Upper lobe of left lung (tissue), 6 donors: ENCODE measurements around the gene RSPRY1. TPM values are rescaled to one million over a fixed set of nuclear protein-coding genes. Genes with fewer than 3 reads are reported as not detected.

ENCODE experiments used
- ATAC-seq, 2 donors: fragments of 200-7000 bp; cut with Tn5 transposase; one replicate each; pipeline ENCODE4 v1.9.1; 2022; ENCODE audit warnings: mild to moderate bottlenecking in 2 of 2, moderate library complexity in 2 of 2; ENCODE audit not compliant: low FRiP score in 2 of 2
- DNase-seq, 2 donors: peaks; one replicate each; pipeline ENCODE4 v3.0.0-alpha.2; 2019 to 2020
- H3K27ac ChIP-seq, 4 donors: fragments of 200-600 bp; sonication (generic); one replicate each; pipeline ENCODE4 v1.5.1; 2016 to 2019
- H3K27me3 ChIP-seq, 4 donors: fragments of 200-600 bp; sonication (generic); one replicate each; pipeline ENCODE4 v1.5.1; 2017 to 2019
- H3K36me3 ChIP-seq, 4 donors: fragments of 200-600 bp; sonication (generic); one replicate each; pipeline ENCODE4 v1.5.1; 2016 to 2019
- H3K4me1 ChIP-seq, 4 donors: fragments of 200-600 bp; sonication (generic); one replicate each; pipeline ENCODE4 v1.5.1; 2018 to 2019
- H3K4me3 ChIP-seq, 4 donors: fragments of 200-600 bp; sonication (generic); one replicate each; pipeline ENCODE4 v1.5.1; 2017 to 2019; ENCODE audit warnings: mild to moderate bottlenecking in 2 of 4, moderate library complexity in 1 of 4
- H3K9me3 ChIP-seq, 4 donors: fragments of 200-600 bp; sonication (generic); one replicate each; pipeline ENCODE4 v1.5.1; 2018 to 2019
- CTCF ChIP-seq, 6 experiments: fragments of 450-650 bp in 4 of 6; fragments of 200-600 bp in 2 of 6; sonication (generic) in 2 of 6; IDR thresholded peaks; one replicate each; pipeline ENCODE4 v1.5.1; 2016 to 2019; ENCODE audit warnings: antibody characterized with exemption in 6 of 6
- EP300 ChIP-seq, 4 donors: sonication (generic); formaldehyde crosslinking; IDR thresholded peaks; one replicate each; pipeline ENCODE4 v1.5.1; 2017; ENCODE audit warnings: antibody characterized with exemption in 4 of 4, control low read depth in 2 of 4
- POLR2A ChIP-seq, 4 donors: fragments of 450-650 bp; IDR thresholded peaks; one replicate each; pipeline ENCODE4 v1.5.1; 2016 to 2017; ENCODE audit warnings: antibody characterized with exemption in 4 of 4, mild to moderate bottlenecking in 2 of 4
- POLR2AphosphoS5 ChIP-seq, 2 donors: sonication (generic); formaldehyde crosslinking; IDR thresholded peaks; one replicate each; pipeline ENCODE4 v1.5.1; 2017; ENCODE audit warnings: antibody characterized with exemption in 2 of 2
- WGBS, 2 donors: methylation state at CpG; one replicate each; pipeline ENCODE4 v1.1.5; 2017 to 2018; 5-methylcytosine and 5-hydroxymethylcytosine counted together
- total RNA-seq, 6 donors: library from RNA; depleted of rRNA in 4 of 6; stranded (reverse); fragments of >200 nt in 4 of 6; gene quantifications; one replicate each; pipeline versions ENCODE4 v1.1.0 to v1.2.1, GENCODE V29; 2016 to 2021
- donor health status: DM: no; HTN: no; CAD: no; lungs with moderate emphysema.
- donor health status: DM: no; HTN: yes; CAD: no; lungs with severe emphysema.

RSPRY1 gene
- total RNA-seq, 6 donors from 2014 or later = 26.9 to 102 (median 30.3) TPM

- Histone ChIP-seq H3K36me3 (peaks cover 3 to 28% (median 16%) of the 10 kb centered on the region in 4 donors), H3K4me1 (no peaks in the 10 kb centered on the region), H3K27ac (no peak overlapping the region), H3K9me3 (no peaks in the 10 kb centered on the region), H3K27me3 (no peaks in the 10 kb centered on the region), H3K4me3 (no peak overlapping the region)
- DNase-seq (no peak), ATAC-seq (no peak)
- no peak for TF ChIP-seq POLR2AphosphoS5 (IDR thresholded peaks at IDR 0.05)
- 82 to 86% methylated on average over 7 of the region's 7 CpGs for WGBS, 2 donors
Observed at GRCh38 chr16:57202095-57202886, 16.2 kb downstream of the RSPRY1 start.

GRCh38 chr16:57203451-57203850 is 17.3 kb downstream of the RSPRY1 start:
- TF ChIP-seq CTCF (IDR thresholded peaks at IDR 0.05) (no peak), EP300 (IDR thresholded peaks at IDR 0.05) (no peak)
- Histone ChIP-seq H3K36me3 (peaks cover 7 to 37% (median 22%) of the 10 kb centered on the region in 4 donors), H3K27ac (no peak overlapping the region), H3K4me3 (no peak overlapping the region), H3K9me3 (no peaks in the 10 kb centered on the region), H3K4me1 (no peaks in the 10 kb centered on the region), H3K27me3 (no peaks in the 10 kb centered on the region)
- 86% methylated on average over 1 of the region's 1 CpG for WGBS, 2 donors
- ATAC-seq (no peak), DNase-seq (no peak)

- DNase-seq (no peak), ATAC-seq (no peak)
- Histone ChIP-seq H3K27me3 (no peaks in the 10 kb centered on the region), H3K36me3 (peaks cover 12 to 49% (median 34%) of the 10 kb centered on the region in 4 donors), H3K27ac (peak overlapping the region in 1 of 4 donors; percentile 17), H3K4me1 (no peaks in the 10 kb centered on the region), H3K4me3 (no peak overlapping the region), H3K9me3 (no peaks in the 10 kb centered on the region)
- 96% methylated on average over 12 of the region's 12 CpGs for WGBS, 2 donors
- TF ChIP-seq CTCF (IDR thresholded peaks at IDR 0.05) (no peak), POLR2A (IDR thresholded peaks at IDR 0.05) (no peak)
Observed at GRCh38 chr16:57204675-57205074, 18.5 kb downstream of the RSPRY1 start.

DNA sequence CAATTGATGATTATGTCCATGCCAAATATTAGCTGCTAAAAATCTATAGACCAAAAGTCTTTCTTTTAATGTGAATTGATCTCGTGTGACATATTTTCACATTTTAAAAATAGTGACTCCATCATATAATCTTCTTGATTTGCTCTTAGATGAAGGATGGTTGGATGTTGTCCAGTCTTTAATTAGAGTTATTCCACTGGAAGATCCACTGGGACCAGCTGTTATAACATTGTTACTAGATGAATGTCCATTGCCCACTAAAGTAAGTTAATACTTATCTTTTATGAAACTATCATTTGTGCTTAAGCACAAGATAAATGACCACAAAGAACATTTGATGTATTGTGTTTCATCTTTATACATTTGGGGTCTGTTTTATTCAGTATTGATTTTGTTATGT is 22.8 kb downstream of the RSPRY1 start:
- H3K36me3 ChIP-seq = peaks cover 23 to 90% (median 55%) of the 10 kb centered on the region in 4 donors
- WGBS, 2 donors = 94 to 100% methylated on average over 1 of the region's 1 CpG
- no peak overlapping the region for H3K4me3 ChIP-seq
- no peaks in the 10 kb centered on the region for H3K4me1 ChIP-seq
- H3K27me3 ChIP-seq = no peaks in the 10 kb centered on the region
- no peaks in the 10 kb centered on the region for H3K9me3 ChIP-seq
- DNase-seq = no peak
- no peak for ATAC-seq
- TF ChIP-seq CTCF (IDR thresholded peaks at IDR 0.05) = no peak
- TF ChIP-seq EP300 (IDR thresholded peaks at IDR 0.05) = no peak
- TF ChIP-seq POLR2AphosphoS5 (IDR thresholded peaks at IDR 0.05) = no peak
- TF ChIP-seq POLR2A (IDR thresholded peaks at IDR 0.05) = no peak
- H3K27ac ChIP-seq = no peak overlapping the region

DNA sequence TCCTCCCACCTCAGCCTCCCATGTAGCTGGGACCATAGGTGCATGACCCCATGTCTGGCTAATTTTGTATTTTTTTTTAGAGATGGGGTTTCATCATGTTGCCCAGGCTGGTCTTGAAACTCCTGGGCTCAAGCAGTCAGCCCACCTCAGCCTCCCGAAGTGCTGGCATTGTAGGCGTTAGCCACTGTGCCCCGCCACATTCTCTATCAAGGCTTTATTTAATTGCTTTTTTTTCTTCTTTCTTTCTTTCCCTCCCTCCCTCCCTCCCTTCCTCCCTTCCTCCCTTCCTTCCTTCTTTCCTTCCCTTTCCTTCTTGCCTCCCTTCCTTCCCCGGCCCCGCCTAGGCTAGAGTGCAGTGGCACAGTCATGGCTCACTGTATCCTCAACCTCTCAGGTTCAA is 23.7 kb downstream of the RSPRY1 start:
- DNase-seq (no peak), ATAC-seq (no peak)
- Histone ChIP-seq H3K4me3 (no peak overlapping the region), H3K27me3 (no peaks in the 10 kb centered on the region), H3K27ac (no peak overlapping the region), H3K4me1 (no peaks in the 10 kb centered on the region), H3K36me3 (peaks cover 29 to 94% (median 60%) of the 10 kb centered on the region in 4 donors), H3K9me3 (no peaks in the 10 kb centered on the region)
- 94 to 97% methylated on average over 5 of the region's 5 CpGs for WGBS, 2 donors
- TF ChIP-seq POLR2AphosphoS5 (IDR thresholded peaks at IDR 0.05) (no peak), POLR2A (IDR thresholded peaks at IDR 0.05) (no peak)

DNA sequence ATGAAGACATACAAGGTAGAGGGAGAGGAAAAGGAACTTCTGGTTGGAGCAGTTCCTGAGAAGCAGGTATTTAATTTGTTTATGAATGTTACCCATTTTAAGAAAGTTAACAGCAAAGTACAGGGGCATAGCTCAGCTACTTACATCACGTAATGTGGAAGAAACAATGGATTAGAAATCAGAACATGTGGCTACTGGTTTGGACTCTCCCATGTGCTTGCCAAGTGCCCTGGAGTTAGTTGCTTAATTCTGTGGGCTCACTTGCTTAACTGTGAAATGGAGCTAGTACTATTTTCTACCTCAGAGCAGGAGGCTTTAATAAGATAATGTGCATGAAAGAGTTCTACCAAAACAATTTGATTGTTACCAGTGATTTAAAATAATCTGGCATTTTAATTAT is 27.3 kb downstream of the RSPRY1 start:
- Histone ChIP-seq H3K4me3 (no peak overlapping the region), H3K9me3 (peaks cover 12 to 31% (median 22%) of the 10 kb centered on the region in 4 donors), H3K27me3 (no peaks in the 10 kb centered on the region), H3K36me3 (peaks cover 38 to 99% (median 75%) of the 10 kb centered on the region in 4 donors), H3K27ac (no peak overlapping the region), H3K4me1 (no peaks in the 10 kb centered on the region)
- ATAC-seq (no peak), DNase-seq (no peak)
- TF ChIP-seq POLR2AphosphoS5 (IDR thresholded peaks at IDR 0.05) (no peak), POLR2A (IDR thresholded peaks at IDR 0.05) (no peak), EP300 (IDR thresholded peaks at IDR 0.05) (no peak), CTCF (IDR thresholded peaks at IDR 0.05) (no peak)
- WGBS, 2 donors = 83 to 100% methylated on average over 1 of the region's 1 CpG
